ENCODE measurements around the gene CDH4.

- TF ChIP-seq CTCF (IDR thresholded peaks at IDR 0.05; ENCODE audit: control extremely low read depth in 1 of 3, insufficient read depth in 1 of 3, low read depth in 1 of 3, low read length in 3 of 3) = no peak
- no peak for TF ChIP-seq SP2 (IDR thresholded peaks at IDR 0.05; ENCODE audit: low read length)
- no peak for TF ChIP-seq EZH2 (IDR thresholded peaks at IDR 0.05; ENCODE audit: low read depth, low read length, severe bottlenecking)
- no peak for TF ChIP-seq JUND (IDR thresholded peaks at IDR 0.05; ENCODE audit: low read length)
- TF ChIP-seq E2F6 (IDR thresholded peaks at IDR 0.05) = no peak
Observed at GRCh38 chr20:61897401-61898295, 645.6 kb downstream of the CDH4 start.

All from H1 (cell line).